HG03103 (cell line): ENCODE measurements around the gene SDC1.
"Not testable (repeated sequence)": the region's sequence is repeated elsewhere in the genome, so short reads cannot be mapped to it uniquely, and the experiment has no call there.

Source experiments
- ATAC-seq: cut with Tn5 transposase; IDR thresholded peaks from one replicate; pipeline ENCODE4 v1.9.1; 2021; ENCODE audit warnings: low read depth; ENCODE audit not compliant: unreplicated experiment

The SDC1 gene

GRCh38 chr2:20199633-20200270 lies 25.2 kb downstream of the SDC1 start:
- ATAC-seq: no peak

DNA sequence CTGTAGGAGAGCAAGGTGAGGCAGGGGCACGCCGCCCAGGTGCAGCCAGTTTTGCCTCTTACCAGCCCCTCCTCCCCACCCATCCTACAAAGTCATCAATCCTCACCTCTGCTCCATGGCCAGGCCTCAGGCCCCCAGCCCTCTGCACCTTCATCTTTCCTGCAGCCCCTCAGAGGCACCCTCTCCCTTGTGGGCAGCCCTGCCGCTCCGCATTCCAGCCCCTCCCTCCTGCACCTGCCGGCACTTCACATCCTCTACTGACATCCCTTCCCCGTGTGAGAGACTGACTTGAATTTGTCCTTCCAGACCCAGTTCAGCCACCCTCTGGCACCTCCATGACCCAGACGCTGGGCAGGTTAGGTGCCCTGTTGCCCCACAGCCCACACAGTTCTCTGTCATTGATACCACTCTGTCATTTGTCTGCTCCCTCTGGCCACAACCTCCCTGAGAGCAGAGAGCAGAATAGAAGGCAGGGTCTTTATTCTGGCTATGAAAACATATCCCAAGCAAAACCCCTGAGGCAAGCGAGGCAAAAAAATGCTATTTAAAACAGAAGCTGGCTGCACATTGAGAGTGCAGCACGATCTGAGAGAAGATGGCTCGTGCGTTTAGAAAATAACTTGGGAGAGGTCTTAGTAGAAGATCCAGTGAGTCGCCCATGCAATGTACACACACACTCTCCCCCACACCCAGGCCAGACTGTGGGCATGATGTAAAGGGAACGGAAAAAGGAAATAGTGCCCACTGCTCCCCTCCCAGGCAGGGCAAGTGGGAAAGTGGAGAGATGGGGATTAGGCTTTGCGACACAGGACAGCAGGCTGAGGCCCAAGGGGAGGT lies 25.9 kb downstream of the SDC1 start:
- no peak for ATAC-seq

- no peak for ATAC-seq
These were observed 26.9 kb downstream of the SDC1 start for GRCh38 chr2:20198001-20198400.

- ATAC-seq: no peak
These were observed 27.7 kb downstream of the SDC1 start for GRCh38 chr2:20197192-20197591.

- ATAC-seq: no peak
These were observed 28.2 kb downstream of the SDC1 start for GRCh38 chr2:20196657-20197161.

DNA sequence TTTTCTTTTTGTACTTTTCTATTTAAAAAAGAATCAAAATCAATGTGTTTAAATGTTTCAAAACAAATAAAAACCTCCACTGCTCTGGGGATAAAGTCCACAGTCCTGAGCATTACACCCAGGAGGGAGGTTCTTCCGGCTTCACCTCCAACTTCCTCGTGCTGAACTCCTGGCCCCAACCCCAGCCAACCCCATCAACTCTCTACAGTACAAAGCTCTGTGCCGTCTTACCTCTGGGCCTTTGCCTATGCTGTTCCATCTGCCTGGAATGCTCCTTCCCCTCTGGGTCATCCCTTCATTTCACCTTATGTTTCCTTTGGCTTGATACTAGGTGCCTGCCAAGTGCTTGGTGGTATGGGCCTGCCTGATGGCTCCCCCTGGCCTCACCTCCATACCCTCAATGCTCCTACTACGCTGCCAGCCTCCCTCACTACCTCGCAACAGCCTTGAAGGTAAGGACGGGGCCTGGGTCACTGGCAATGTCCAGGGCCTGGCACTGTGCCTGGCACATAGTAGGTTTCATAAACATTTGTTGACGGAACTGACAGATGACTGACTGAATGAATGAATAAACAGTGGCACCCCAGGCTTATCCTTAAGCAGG lies 28.8 kb downstream of the SDC1 start:
- ATAC-seq: no peak

DNA sequence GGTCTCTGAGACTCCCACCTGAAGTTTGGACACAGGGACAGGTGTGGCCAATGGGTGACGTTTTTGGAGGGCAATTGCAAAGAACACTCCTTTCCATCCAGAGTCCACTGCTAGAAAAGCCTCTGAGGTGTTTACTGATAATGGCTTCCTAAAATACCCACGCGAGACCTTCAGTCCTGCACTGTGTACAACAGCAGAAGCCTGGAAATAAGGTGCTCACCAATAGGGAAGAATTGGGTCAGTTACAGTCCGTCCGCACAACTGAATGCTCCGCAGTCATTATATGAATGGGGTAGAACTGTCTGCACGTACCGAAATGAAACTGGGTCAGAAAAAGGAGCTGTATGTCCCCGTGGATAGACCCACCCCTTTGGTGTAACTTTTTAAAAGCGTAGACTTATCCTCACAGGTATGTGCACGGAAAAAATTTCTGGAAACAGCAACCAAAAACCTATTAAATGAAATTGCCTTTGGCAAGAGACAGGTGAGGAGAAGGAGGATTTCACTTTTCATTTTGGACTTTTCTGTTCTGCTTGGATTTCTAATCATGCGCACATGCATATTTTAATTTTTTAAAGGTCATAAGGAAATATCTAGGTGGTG lies 29.4 kb downstream of the SDC1 start:
- ATAC-seq: no peak

GRCh38 chr2:20195016-20195411 lies 29.9 kb downstream of the SDC1 start:
- not testable (repeated sequence) for ATAC-seq

DNA sequence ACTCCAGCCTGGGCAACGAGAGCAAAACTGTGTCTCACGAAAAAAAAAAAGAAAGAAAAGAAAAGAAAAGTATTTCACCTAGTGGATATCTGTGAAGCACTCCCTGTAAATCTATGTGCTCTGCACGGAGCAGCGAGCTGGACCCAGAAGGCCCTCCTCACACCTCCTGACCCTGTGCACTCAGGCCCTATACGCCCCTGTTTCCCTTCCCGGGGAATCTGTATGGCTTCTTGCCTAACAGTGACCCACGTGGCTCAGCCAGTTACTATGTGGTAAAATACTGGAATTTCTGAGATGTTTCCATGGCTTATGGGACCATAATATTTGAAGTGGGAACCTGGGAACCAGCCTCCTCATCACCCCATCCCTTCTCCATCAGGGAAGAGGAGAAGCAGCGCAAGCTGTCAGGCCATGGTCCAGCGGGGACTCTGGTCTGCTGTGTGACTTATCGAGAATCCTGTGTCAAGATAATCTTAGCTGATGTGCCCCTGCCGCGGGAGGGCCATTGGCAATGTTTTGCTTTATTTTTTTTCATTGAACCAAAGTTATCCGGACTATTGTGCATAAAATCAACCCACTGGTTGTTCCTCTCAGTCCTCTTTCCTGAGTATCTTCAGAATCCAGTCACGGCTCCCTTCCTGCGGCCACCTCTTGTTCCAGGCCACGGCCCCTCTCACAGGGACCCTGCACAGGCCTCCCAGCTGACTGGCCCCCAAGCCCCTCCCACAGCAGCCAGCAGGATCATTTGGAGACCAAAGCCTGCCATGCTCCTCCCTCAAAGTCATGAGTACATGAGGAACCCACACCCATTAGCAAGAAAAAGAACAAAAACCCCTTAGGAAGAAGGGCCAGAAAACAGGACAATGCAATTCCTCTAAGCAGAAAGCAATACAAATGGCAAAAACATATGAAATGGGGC lies 30.6 kb downstream of the SDC1 start:
- no peak for ATAC-seq

GRCh38 chr2:20193185-20193584 lies 31.7 kb downstream of the SDC1 start:
- ATAC-seq: no peak

DNA sequence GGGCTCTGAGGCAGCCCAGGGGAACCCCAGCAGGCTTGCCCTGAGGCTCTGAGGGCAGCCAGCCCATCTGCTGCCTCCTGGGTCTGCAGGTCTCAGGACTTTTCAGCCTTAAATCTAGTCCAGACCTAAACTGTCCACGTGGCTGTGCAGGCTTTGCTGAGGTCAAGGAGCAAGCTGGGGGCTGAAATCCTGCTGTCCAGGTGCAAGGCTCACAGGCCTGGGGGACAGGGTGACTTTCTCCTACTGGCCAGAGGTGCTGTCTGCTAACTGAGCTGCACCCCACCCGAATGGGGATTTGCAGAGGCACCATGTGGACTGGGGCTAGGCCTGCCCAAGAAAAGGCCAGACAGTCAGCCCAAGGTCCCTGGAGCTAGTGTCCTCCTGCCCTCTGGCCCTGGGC lies 32.1 kb downstream of the SDC1 start:
- no peak for ATAC-seq

DNA sequence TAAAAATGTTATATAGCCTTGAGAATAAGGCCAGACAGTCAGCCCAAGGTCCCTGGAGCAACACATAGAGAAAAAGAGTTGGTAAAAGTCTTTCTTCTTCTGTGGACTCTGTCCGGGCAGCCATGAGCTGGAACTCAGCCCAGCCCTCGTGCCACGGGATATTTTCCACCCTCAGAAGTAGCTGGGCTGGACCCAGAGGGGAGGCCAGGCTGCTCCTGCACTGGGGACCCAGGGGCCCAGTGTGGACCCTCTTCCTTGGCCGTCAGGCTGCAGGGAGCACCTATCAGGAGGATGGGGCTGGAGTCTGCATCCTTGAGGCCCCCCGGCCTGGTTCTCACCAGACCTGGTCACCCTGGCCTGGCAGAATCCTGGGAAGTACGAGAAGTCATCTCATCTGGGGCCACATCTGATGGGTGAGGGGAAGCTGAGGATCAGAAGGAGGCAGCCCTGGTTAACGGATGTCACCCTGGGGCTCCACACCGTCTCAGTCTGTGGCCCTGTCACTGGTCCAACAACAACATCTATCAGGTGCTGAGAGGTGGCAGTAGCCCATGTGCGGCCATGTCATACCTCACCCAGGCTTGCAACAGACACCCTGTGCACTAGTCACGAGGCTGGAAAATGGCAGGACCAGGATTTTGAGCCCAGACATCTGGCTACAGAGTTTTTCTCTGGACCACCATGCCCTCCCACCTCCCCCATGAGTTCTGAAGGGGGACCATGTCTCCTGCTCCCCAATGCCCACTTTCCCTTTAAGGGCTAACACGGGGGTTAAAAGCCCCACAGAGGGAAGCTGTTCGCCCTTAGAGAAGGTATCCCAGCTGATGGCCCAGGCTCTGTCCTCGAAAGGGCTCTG lies 33.0 kb downstream of the SDC1 start:
- no peak for ATAC-seq

- no peak for ATAC-seq
These were observed 33.8 kb downstream of the SDC1 start for GRCh38 chr2:20190876-20191713.

DNA sequence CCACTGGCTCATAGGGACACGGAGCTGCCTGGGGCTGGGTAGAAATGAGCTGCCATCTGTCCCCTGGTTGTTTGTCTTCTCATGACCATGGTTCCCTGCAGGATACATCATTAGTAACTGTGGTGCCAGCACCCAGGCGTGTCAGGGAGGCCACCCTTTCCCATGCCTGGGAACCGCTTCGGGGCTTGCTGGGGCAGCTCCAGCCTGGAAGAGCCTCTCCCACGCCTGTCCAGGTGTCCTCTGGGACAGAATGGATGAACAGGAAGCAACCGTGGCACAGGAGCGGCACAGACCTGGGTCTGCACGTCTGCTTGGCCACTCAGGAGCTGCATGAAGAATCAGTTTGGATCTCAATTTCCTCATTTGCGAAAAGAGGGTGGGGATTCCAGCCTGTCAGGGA lies 34.8 kb downstream of the SDC1 start:
- ATAC-seq: no peak

- ATAC-seq: no peak
These were observed 35.5 kb downstream of the SDC1 start for GRCh38 chr2:20189299-20189931.

DNA sequence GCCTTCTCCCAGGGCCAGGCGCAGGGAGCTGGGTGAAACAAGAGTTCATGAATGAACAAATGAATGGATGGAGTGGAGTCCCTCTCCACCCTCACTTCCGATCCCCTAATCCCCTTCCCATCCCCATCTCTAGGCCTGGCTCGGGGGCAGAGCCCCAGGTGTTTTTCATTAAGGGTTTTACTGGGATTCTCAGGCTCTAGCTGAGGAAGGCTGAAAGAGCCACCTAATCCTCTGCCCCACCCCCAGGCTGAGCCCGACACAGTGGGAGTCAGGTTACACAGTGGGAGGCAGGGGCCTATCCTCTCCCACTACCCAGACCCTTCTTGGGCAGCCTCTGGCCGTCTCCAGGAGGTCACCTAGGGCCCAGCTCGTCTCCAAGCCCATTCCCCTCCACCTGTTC lies 36.1 kb downstream of the SDC1 start:
- no peak for ATAC-seq

DNA sequence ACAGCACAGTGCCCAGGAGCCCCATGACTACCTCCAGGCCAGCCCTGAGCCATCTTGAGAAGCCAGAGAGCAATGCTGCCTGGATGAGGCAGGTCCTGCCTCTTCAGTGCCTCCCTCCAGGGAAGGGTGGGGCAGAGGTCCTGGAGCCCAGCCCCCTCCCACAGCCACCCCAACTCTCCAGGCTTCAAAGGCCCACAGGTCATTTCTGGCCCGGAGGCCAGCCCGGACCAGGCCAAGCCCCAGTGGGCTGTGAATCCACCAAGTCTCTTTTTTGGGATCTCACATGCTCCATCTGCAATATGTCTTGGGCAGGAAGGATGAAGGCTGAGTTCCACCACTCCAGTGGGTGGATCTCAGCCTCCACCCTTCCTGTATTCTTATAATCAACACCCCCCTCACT lies 36.7 kb downstream of the SDC1 start:
- no peak for ATAC-seq

DNA sequence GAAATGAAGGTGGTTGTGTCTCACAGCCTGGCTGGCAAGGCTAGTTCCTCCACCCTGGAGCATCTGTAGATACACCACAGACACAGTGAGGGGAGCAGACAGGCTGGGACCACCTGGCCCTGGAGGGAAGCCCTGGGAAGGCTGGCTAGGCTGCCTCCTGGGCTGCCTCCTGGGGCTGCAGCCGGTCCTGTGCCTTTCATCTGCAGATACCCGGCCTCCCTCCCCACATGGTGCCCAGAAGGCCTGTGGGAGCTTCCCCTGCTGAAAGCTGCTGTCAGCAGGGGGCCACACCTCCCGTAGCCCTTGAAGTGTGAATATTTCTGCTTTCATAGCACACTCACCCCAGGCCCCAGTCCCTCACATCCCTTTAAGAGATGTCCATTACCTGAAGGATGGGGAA lies 37.6 kb downstream of the SDC1 start:
- no peak for ATAC-seq
